Activated T-helper 1 cell treated with Interleukin-2 at 50 U/mL for 16 hours (primary cell): ENCODE measurements around the gene CRNKL1.
A peak's percentile ranks its signal among the peaks of the same experiment; 100 is the strongest.

Experiments used
- DNase-seq: peaks from one replicate; pipeline ENCODE4 v3.0.0-alpha.2; 2020; ENCODE audit warnings: low read depth

CRNKL1 gene

DNA sequence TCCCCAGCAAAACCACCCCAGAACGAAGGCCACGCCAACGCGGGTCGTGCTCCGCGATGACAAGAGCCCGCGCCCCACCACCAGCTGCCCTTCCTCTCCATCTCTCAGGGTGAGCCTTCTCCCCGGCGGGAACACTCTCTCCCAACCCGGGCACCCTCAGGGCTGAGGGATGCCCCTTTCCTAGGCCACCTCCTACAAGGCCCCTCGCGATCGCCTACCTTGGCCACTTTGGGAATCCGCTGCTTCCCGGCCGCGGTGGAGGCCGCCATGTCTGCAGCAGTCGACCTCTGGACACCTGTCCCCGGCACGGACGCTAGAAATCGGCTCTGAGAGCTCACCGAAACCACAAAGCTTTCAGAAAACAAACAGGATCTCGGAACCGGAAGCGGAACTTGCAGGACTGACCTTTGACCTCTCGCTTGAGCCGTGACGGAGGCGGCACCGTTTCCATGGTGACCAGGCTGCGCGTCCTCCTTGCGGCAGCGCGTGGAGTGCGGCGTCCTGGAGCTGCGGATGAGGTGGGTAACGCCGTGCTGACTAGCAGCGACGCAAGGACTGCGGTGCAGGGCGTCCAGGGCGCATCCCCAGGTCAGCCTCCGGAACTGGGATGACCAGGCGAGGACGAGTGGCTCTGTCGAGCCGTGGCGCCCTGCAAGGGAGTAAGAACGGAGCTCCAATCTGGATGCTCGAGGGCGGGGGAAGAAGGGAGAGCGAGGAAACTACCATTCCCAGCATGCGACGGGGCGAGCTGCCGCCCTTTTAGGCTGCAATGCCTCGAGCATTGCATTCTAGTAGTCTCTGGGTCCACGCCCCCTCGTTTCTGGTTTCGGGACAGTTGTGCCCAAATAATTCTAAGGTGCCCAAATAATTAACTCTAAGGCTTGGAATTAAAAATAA lies at the start of gene CRNKL1, which contains the start of gene CFAP61:
CRNKL1 (minus strand) TSS at position 393 of the 897 bp plus-strand sequence; CDS start at position 269, 124 bp downstream.
CFAP61 (plus strand) TSS at position 459 of the 897 bp plus-strand sequence. CDS start 4,122 bp downstream, outside the sequence.
- peak; percentile 93 for DNase-seq

DNA sequence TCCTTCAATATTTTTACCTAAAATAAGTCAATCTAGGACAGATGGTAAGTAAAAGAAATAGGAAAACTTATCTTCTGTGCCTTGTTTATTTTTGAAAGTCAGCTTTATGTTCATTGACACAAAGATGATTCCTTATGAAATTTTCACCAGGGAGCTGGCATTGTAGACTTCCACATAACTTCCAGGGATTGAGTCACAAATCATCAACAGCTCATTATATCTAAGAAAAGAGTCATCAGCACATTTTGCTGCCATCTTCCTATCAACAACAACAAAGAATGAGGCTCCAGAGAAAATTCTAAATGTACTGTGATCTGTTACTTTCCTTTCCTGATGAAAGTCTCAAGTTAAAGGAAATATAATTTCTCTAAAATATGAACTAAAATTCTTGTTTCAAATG lies 48.6 kb upstream of the CRNKL1 start:
- DNase-seq: no peak

DNA sequence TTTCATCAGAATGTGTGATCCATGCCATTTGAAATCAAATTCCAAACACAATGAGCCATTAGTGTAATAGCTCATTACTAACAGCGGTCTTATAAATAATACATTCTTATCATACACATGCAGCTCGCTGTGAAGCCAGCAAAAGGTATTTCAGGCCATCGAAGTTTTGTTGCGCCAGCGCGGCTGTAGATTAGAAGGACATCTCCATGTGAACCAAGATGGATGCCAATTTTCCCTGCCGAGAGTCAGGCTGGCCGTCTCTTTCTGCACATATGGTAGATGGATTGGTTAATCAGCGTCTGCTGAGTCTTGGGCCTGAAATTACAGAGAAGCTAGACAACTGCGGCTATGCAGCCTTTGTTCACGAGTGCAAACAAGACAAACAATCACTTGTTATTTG lies 44.2 kb upstream of the CRNKL1 start:
- DNase-seq: no peak

DNA sequence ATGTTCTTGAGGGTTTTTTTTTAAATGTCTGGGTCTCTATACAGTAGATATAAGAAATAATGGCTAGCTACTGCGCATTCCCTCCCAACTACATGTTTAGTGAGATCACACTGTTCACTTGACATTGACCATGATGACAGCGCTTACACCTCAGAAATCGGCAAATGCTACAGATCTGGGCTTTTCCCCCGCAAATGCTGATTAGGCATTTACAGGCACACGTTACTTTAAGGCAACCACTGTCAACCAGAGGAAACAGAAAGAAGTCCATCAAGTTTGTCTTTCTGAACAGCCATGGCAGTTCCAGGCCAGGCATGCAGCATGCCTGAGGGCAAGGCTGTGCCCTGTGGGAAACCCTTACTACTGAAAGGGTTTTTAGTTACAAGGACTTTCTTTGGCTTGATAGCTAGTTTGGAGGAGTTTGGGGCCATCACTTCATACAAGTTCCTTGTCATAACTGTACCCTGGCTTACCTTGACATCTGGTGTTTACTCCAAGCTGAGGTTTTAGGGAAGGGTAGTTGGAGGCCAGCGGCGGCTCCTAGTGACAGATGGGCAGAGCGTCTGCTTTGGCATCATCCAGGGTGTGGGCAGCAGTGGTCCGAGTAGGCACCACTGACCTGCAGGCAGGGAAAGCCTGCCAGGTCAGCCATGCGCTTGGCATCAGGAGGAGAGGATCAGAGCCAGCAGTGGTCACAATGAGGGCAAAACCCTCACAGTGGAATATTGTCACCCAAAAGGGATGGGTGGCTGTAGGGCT lies 43.0 kb upstream of the CRNKL1 start:
- no peak for DNase-seq

GRCh38 chr20:20094410-20094809 lies 42.1 kb upstream of the CRNKL1 start:
- DNase-seq: no peak

DNA sequence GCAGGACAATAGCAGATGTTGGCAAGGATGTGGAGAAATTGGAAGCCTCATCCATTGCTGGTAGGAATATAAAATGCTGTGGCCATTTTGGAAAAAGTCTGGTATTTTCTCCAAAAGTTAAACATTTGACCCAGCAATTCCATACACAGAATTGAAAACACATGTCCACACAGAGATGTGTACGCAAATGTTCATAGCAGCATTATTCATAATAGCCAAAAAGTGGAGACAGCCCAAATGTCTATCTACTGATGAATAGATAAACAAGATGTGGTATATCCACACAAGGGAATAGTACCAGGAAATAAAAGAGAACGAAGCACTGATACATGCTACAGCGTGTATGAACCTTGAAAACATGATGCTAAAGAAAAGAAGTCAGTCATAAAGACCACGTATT lies 40.6 kb upstream of the CRNKL1 start:
- DNase-seq: no peak

GRCh38 chr20:20089939-20090338 lies 37.7 kb upstream of the CRNKL1 start:
- no peak for DNase-seq

GRCh38 chr20:20089018-20089417 lies 36.8 kb upstream of the CRNKL1 start:
- DNase-seq: no peak

DNA sequence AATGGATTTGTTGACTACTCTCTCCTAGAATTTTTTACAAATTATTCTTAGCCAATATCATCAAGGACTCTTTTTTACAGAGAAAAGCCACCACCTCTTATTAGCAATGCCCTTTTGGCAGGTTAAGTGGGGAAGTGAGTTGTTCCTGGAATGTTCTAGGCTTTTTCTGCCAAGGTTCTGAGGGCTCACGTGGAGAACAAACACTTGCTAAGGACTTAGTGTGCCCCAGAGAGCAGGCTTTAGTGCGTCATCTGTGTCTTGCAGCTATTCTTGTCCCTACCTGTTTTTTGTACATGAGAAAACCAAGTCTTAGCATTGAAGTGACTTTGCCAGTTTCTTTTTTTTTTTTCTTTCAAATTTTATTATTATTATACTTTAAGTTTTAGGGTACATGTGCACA lies 33.5 kb upstream of the CRNKL1 start:
- DNase-seq: no peak

DNA sequence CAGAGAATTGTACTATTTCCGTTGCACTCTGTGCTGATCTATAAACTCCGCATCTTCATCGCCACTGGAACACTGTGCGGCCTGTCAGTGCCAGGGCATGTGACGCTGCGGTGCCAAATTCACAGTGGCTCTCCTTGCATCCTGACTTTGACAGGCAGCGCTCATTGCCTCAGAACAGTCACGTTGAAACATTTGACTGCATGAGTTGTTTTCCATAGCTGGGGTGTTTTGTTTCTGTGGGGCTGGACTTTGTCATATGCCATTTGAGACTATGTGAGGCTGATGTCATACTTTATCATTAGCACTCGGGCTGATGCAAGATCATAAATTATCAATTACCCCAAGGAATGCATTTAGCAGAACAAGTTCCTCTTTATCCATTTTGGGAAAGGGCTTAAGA lies 32.8 kb upstream of the CRNKL1 start:
- no peak for DNase-seq

GRCh38 chr20:20084296-20084752 lies 32.1 kb upstream of the CRNKL1 start:
- no peak for DNase-seq

- no peak for DNase-seq
These were observed 31.5 kb upstream of the CRNKL1 start for GRCh38 chr20:20083807-20084206.

- no peak for DNase-seq
These were observed 27.0 kb upstream of the CRNKL1 start for GRCh38 chr20:20079102-20079784.

DNA sequence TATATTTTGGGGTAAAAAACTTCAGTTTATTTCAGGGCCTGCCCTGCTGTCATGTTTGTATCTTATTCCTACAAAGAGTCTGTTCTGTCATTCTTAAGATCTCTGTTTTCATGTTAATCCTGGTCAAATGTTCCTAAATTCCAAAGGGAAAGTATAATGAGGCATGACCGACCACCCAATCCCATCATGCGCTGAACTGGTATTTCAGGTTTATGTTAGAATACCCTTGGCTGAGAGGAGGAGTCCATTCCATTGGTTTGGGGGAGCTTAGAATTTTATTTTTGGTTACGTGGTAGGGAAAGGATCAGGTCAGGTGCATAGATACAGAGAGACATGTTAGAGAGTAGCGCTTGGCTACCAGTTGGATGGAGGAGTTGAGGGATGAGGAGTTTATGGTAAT lies 25.8 kb upstream of the CRNKL1 start:
- DNase-seq: no peak

DNA sequence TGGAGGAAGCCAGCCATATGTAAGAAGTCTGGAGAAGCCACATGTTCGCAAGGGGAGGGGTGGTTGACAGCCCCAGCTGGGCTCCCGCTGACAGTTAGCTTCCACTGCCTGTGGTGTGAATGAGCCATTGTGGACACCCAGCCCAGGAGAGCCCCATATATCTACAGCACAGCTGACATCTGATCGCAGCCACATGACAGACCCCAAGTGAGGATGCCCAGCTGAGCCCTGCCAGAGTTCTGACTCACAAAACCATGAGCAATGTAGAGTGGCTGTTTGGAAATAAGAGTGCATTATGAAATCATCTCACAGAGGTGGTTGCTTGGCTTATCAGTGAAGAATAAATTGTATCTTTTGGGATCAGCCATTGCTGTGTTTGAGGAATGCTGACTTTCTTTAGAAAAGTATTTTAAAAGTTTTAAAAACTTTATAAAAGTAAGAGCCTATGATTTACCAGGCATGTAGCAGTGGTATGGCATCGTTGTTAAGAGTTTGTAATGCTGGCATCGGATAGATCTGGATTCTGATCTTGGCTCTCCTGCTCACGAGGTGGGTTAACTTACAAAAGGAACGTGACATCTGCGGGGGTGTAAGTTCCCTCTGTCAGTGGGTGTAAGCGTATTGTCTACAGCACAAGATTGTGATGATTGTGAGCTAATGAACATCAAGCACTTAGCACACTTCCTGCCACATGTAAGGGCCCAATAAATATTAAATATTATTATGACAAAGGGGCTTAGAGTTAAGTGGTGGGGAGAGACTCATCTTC lies 24.2 kb upstream of the CRNKL1 start:
- no peak for DNase-seq

- DNase-seq: no peak
These were observed 22.8 kb upstream of the CRNKL1 start for GRCh38 chr20:20075032-20075431.

DNA sequence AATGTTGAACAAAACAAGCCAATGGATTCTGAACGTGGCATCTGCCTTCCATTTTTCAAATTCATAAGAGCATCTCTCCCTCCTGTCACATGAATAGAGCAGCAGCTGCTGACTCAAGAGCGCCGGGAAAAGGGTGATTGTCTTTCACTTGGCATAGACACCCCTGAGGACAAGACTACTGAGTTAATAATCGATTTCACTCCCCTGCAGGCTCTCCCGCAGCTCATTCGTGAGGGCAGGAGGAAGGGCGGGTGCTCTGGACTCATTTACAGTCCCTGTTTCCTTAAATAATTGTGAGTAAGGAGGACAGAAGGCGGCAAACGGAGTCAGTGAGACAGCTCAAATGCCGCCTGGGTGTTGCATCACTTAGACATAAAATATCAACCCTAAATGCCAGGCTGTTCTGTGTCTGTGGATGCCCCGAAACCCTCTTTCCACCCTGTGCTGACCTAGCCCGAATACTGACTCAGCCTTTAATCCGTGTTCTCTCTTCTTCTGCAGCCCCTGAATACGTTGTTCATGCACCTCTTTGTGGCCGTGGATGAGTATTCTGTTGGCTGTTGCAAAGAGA lies 21.6 kb upstream of the CRNKL1 start:
- DNase-seq: no peak

DNA sequence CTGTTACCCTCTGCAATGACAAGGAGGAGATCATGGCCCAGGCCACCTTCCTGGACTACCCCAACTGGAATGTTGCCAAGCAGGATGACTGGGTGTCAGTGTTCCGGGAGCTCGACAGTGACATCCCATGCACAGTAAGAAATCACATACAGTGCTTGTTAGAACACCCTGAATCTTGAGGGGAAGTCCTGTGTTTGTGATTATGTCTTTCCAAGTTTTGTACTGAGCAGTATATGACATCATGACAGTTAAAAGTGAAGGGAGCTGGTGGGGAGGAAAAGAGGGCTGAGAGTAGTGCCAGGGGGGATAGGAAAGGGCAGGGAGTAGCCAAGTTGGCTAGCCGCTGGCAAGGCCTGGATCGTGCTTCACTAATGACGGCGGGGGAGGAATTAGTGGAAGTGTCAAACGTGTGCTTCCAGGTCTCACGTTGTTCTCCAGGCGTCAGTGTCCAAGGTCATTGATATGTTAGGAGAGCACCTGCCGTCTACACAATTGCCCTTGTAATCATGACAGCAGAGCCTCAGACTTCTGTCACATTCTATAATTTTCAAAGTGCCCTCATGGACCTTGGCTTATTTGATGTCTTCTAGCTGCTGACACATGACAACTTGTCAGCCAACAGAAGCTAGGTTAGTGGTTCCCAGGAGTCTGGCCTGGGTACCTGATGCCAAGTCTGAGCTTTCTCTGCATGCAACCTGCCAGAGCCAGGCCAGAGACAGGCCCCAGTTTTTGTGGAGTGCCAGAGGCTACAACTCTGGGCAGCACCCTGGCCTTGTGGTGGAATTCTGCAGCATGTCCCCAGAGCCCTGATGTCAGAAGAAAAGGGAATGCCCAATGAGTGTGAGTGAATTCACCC lies 18.8 kb upstream of the CRNKL1 start:
- no peak for DNase-seq

GRCh38 chr20:20065361-20065760 lies 13.1 kb upstream of the CRNKL1 start:
- DNase-seq: no peak
